H1 (cell line): ENCODE data around the gene TMEM254. TPM values are rescaled to one million over a fixed set of nuclear protein-coding genes. Genes with fewer than 3 reads are reported as not detected.

ENCODE experiments used
- ATF3 ChIP-seq: IDR thresholded peaks from 2 replicates; pipeline ENCODE4 v1.6.1; 2011; ENCODE audit warnings: low read depth, mild to moderate bottlenecking, low read length; ENCODE audit not compliant: insufficient read depth
- CHD7 ChIP-seq: fragments of 300-600 bp; sonication (generic); IDR thresholded peaks from 2 replicates; pipeline ENCODE4 v1.7.1; 2012; ENCODE audit warnings: low read length, moderate library complexity, mild to moderate bottlenecking, inconsistent platforms; ENCODE audit not compliant: insufficient replicate concordance
- EZH2 ChIP-seq: fragments of 200-600 bp; sonication (generic); IDR thresholded peaks from 2 replicates; pipeline ENCODE4 v1.7.1; 2012; ENCODE audit warnings: low read depth, mild to moderate bottlenecking, moderate library complexity, low read length, inconsistent platforms; ENCODE audit not compliant: severe bottlenecking
- JUND ChIP-seq: IDR thresholded peaks from 2 replicates; pipeline ENCODE4 v1.6.1; 2011; ENCODE audit warnings: mild to moderate bottlenecking, improper control_type of control experiment, low read length
- KDM4A ChIP-seq: IDR thresholded peaks from one replicate; pipeline ENCODE4 v1.7.1; 2012; ENCODE audit warnings: low read depth, mild to moderate bottlenecking, moderate library complexity, low read length, inconsistent platforms; ENCODE audit not compliant: severe bottlenecking
- NRF1 ChIP-seq: IDR thresholded peaks from 2 replicates; pipeline ENCODE4 v1.6.1; 2011; ENCODE audit warnings: mild to moderate bottlenecking, low read depth, low read length, improper control_type of control experiment
- RBBP5 ChIP-seq: IDR thresholded peaks from 2 replicates; pipeline ENCODE4 v1.7.1; 2012; ENCODE audit warnings: low read depth, mild to moderate bottlenecking, inconsistent platforms, low read length, moderate library complexity, borderline replicate concordance
- RFX5 ChIP-seq: IDR thresholded peaks from 2 replicates; pipeline ENCODE4 v1.6.1; 2011; ENCODE audit warnings: low read depth, low read length, improper control_type of control experiment, borderline replicate concordance
- RXRA ChIP-seq: IDR thresholded peaks from 2 replicates; pipeline ENCODE4 v1.6.1; 2011; ENCODE audit warnings: low read depth, mild to moderate bottlenecking, low read length, moderate library complexity; ENCODE audit not compliant: insufficient read depth
- SIN3A ChIP-seq, 2 experiments: IDR thresholded peaks in 1 of 2; conservative IDR thresholded peaks in 1 of 2; 2 replicates each; pipeline ENCODE4 v1.6.1; 2011 to 2012; ENCODE audit warnings: low read length in 2 of 2, improper control_type of control experiment in 1 of 2, low read depth in 1 of 2, mild to moderate bottlenecking in 1 of 2
- SP4 ChIP-seq: IDR thresholded peaks from 2 replicates; pipeline ENCODE4 v1.6.1; 2012; ENCODE audit warnings: low read length, inconsistent platforms
- polyA plus RNA-seq, 7 experiments: library from polyadenylated mRNA; depleted of rRNA in 3 of 7; stranded (reverse) in 5 of 7; unstranded in 2 of 7; fragments of >200 nt in 5 of 7; fragments of 200-250 nt in 2 of 7; gene quantifications; 1 replicate in 5 of 7; 2 replicates in 1 of 7; 4 replicates in 1 of 7; pipeline versions ENCODE4 v1.2.1 to v1.2.3, GENCODE V29; 2011 to 2013; ENCODE audit warnings: missing spikeins in 2 of 7, mixed read lengths in 2 of 7
- total RNA-seq: library from RNA; stranded (reverse); fragmentation: NEBNext Ultra II Directional; extraction: Animal tissue kit (Norgen Biotek cat#: 25700); gene quantifications from 2 replicates; pipeline ENCODE4 v1.2.1, GENCODE V29; 2021

TMEM254 gene
- total and polyA plus RNA-seq, 2 of the 8 experiments (the other 6 are each of a cell fraction or from before 2014, with no cell fraction given), result 26.9 to 61.2 TPM

DNA sequence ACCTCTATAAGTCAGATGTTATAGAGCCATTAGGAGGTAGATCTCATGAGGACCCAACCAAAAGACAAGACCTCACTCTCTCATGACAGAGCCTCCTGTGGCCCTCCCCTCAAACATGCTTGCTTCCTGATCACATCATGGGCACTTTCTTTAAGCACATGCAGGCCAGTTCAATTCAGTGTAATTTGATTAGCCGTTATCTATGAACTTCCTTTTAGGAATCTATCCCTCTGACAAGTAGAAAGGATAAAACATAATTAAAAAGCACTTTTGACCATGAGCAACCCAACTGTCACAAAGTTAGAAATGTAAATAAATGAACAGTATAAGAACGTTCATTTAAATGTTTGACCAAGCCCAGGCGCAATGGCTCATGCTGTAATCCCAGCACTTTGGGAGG lies 27.7 kb upstream of the TMEM254 start (continued):
- TF ChIP-seq CHD7 (no peak), RFX5 (no peak), EZH2 (no peak), NRF1 (no peak), SIN3A (conservative IDR thresholded peaks at IDR 0.05 in 1 of 2, IDR thresholded peaks at IDR 0.05 in 1 of 2; ENCODE audit: low read depth in 1 of 2, low read length in 2 of 2) (no peak), RBBP5 (no peak), SP4 (no peak), JUND (no peak), RXRA (no peak), ATF3 (no peak), KDM4A (no peak)
